Fibroblast of peridontal ligament (primary cell): ENCODE results near the gene HIGD1A.

Experiments used
- DNase-seq: peaks from one replicate; pipeline ENCODE4 v3.0.0-alpha.2; 2010; ENCODE audit errors: extremely low read depth

Gene HIGD1A

DNA sequence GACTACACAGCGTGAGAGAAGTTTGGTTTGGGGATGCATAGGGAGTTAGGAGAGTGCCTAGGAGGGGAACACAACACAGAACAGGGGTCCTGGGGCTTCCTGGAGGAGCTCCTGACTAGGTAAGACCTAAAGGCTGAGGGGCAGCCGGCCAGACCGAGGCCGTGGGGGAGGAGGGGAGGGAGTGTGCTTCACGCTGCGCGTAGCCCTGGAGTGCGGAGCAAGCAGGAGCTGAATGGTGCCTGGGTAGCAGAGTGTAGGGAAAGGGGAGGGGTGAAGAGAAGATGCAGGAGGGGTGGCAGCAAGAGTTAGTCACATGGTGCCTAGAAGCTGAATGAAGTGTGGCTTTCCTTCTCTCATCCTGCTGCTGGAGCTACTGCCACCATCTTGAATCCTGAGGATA, 69.3 kb downstream of the HIGD1A start:
- no peak for DNase-seq

DNA sequence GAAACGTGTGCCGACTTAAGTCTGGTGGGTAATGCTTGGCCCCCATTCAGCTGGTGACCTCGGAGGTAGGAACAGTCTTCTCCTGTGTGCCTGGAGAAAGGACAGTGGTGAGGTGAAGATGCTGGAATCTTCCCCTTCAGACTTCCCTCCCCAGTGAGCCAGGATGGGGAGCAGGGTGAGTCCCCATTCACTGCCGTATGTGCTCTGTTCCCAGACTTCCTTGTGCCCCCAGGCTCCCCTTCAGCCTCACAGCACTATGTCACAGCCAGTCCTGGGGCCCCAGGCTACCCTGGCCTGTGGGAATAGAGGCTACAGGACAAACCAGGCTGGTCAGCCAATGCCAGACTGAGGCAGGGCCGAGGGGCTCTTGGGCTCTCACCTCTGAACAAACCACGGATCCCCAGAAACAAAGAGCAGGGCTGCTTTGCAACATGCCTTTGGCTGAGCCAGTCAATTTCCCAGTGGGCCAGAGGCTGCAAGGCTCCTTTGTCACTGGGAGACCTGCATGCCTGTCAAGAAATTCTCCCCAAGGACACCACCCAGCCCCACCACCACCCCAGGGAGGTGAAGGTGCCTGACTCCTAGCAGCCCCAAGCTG, 69.9 kb downstream of the HIGD1A start:
- no peak for DNase-seq

DNA sequence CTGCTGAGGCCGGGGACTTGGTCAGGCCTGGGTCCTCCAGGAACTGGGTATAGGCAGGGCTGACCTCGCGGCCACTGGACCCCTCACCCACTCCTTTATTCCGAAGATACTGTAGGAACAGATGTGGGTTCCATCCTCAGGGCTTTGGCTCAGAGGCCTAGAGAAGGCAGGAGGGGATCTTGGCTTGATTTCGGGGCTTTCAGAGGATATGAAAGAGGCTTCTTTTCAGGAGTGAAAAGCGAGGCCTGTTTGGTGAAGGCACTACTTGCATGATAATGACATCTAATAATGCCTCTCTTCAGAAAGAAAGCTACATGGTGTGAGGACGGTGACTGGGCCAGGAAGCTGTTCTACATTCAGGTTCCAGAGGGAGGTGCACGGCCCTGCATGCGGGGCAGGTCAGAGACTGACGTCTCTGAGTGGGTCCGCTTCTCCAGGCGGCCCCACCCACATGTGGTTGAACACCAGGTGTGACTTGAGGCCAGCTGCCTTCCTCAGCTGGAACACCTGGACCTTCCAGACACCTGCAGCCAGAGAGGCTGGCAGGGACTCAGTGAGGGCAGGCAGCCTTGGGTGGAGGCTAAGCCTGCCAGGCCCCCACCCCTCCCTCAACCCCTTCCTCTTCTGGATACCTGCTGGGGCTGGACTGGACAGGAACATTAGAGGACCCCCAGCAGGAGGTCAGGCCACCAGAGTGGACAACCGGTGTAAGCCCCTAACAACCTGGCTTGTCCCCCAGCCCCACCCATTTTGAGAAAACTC, 70.6 kb downstream of the HIGD1A start:
- DNase-seq: no peak
